ENCODE data around the gene DNAH17. TPM values are rescaled to one million over a fixed set of nuclear protein-coding genes. Genes with fewer than 3 reads are reported as not detected.

The DNAH17 gene
- total RNA-seq, 4 donors from 2014 or later, result 0.89 to 15.4 (median 3.8) TPM

DNA sequence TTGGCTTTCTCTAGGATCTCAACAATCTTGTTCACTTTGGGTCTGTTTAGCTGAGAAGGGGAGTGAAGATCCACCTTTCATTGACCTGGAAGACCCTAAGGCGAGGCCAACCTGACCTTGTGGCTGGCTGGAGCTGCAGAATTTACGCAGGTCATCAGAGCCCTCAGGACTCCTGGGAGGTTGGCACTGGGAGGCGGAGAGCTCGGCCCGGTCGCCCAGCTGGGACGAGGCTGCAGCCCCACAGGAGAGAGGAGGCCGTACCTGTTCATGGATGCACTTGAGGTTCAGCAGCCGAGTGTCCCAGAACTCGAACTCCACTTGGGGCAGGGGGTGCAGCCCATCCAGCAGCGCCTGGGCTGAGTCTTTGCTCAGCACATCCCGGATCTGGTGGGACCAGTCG is 5.9 kb downstream of the DNAH17 start:
- no peak for DNase-seq (ENCODE audit: low spot score in 2 of 2)
- intact Hi-C loops (cut with DNase I; ENCODE audit: low total_unique reads), result no loop called here
- TF ChIP-seq, protein P1, sequence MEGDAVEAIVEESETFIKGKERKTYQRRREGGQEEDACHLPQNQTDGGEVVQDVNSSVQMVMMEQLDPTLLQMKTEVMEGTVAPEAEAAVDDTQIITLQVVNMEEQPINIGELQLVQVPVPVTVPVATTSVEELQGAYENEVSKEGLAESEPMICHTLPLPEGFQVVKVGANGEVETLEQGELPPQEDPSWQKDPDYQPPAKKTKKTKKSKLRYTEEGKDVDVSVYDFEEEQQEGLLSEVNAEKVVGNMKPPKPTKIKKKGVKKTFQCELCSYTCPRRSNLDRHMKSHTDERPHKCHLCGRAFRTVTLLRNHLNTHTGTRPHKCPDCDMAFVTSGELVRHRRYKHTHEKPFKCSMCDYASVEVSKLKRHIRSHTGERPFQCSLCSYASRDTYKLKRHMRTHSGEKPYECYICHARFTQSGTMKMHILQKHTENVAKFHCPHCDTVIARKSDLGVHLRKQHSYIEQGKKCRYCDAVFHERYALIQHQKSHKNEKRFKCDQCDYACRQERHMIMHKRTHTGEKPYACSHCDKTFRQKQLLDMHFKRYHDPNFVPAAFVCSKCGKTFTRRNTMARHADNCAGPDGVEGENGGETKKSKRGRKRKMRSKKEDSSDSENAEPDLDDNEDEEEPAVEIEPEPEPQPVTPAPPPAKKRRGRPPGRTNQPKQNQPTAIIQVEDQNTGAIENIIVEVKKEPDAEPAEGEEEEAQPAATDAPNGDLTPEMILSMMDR (IDR thresholded peaks at IDR 0.05), result no peak
- TF ChIP-seq POLR2A (IDR thresholded peaks at IDR 0.05), result no peak
- 91 to 94% methylated on average over 10 to 13 of the region's 13 CpGs for WGBS, 2 donors
- H3K4me3 ChIP-seq (ENCODE audit: low read depth, poor library complexity, severe bottlenecking), result no peak overlapping the region

DNA sequence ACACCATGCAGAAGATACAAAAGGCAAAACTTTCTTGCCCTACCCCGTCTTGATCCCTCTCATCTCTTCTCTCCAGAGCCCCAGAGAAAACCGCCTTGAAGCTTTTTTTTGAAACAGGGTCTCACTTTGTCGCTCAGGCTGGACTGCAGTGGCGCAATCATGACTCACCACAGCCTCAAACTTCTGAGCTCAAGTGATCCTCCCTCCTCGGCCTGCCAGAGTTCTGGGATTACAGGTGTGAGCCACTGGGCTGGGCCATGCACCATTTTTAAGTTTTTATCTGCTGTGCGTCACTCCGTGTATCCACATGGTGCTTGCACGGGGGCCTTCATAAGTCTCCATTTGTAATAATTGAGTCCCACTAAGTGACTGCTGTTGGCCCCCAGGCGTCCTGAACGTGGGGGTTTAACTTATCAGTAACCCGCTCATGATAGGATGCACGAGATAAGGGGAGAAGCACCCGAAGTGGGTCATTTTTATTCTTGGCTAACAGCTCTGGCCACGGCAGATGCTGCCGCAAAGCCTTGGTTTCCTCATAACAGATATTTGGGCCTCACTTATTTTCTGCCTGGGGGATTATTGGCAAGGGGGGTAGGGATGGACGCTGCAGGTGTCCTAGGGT is 8.6 kb downstream of the DNAH17 start:
- 87% methylated on average over 16 of the region's 16 CpGs for WGBS, 2 donors
- DNase-seq (ENCODE audit: low spot score in 2 of 2), result no peak
- intact Hi-C loops (cut with DNase I; ENCODE audit: low total_unique reads), result no loop called here
- no peak for TF ChIP-seq POLR2A (IDR thresholded peaks at IDR 0.05)
- TF ChIP-seq, protein P1 (IDR thresholded peaks at IDR 0.05), result no peak
- no peak overlapping the region for H3K4me3 ChIP-seq (ENCODE audit: low read depth, poor library complexity, severe bottlenecking)

DNA sequence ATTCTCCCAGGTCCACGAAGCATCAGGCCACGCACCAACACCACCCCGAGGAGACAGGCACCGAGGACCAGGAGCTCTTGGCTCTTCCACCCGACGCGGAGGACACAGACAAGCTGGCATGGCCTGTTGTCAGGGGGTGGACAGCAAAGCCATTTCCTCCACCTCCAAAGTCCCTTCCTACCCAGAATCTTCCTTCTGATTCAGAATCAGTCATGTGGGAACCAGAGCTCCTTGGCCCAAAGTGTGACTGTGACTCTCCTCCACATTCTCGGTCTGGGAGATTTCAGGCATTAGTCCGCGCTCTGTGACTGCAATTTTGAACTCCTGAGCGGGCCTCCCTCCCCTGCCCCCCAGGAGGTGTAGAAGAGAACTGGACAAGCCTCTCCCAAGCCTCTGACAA is 9.2 kb downstream of the DNAH17 start:
- TF ChIP-seq POLR2A (IDR thresholded peaks at IDR 0.05), result no peak
- TF ChIP-seq, protein P1 (IDR thresholded peaks at IDR 0.05), result no peak
- intact Hi-C loops (cut with DNase I; ENCODE audit: low total_unique reads), result no loop called here
- no peak for DNase-seq (ENCODE audit: low spot score in 2 of 2)
- WGBS, 2 donors, result 85 to 95% methylated on average over 11 of the region's 11 CpGs
- no peak overlapping the region for H3K4me3 ChIP-seq (ENCODE audit: low read depth, poor library complexity, severe bottlenecking)

DNA sequence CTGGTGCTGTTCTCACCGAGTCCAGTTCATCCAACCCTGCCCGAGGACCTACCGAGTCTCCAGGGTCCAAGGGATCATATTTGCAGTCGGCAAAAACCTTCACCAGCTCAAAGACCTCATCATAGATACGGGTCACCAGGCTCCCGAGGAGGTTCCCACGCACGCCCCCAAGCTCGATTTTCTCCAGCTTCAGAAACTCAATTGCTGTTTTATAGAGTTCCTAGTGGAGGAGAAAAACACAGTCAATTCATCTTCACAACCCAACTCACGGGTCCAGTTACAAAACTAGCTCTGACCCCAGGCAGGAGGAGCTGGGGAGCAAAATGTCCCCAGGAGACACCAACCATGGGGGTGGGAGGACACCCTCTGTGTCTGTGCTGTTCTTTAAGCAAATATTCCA is 10.2 kb downstream of the DNAH17 start:
- no peak for TF ChIP-seq POLR2A (IDR thresholded peaks at IDR 0.05)
- TF ChIP-seq, protein P1 (IDR thresholded peaks at IDR 0.05), result no peak
- no peak overlapping the region for H3K4me3 ChIP-seq (ENCODE audit: low read depth, poor library complexity, severe bottlenecking)
- 87 to 88% methylated on average over 10 of the region's 10 CpGs for whole genome bisulfite sequencing, 2 donors
- intact Hi-C loops (cut with DNase I; ENCODE audit: low total_unique reads), result no loop called here
- no peak for DNase-seq (ENCODE audit: low spot score in 2 of 2)

DNA sequence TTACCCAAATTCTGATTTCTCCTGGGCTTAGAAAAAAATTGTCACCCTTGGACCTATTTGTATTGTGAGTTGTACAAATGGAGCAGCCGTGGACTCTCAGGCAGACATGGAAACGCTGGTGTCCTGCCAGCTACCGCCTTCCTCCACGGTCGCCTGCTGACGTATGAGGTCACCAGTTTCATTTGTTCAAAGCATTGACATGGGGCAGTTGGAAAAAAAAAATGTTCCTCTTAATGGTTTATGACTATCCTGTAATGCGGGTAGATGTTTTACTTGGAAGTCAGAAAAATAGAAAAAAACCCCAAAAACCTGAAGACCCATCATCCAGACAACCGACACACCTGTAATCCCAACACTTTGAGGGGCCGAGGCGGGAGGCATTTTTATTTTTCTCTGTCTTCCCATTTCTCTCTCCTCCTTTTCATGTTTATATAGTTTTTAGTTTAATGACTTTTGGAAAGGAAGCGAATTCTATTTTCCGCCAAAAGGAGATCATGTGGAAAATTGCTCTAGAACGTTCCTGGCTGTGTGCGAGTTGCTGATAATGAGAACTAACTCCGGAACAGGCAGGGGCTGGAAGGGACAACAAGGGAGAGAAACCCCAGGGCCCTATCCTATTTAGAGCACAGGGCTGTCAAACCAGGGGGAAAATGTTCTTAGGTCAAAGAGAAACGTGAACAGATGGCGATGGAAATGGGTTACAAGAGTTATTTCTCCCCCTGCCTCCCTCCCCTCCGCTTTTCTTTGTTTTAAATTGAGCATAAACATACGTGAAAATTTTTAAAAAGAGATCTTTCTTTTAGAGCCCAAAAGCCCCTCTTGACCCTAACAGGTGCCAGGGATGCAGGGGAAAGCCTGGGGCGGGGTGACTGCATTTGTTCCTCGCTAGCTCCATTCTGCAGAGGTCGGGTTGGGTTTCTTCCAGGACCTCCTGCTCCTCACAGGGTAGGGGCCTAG is 13.7 kb downstream of the DNAH17 start:
- WGBS, 2 donors, result 64 to 70% methylated on average over 22 of the region's 22 CpGs
- TF ChIP-seq, protein P1 (IDR thresholded peaks at IDR 0.05), result no peak
- H3K4me3 ChIP-seq (ENCODE audit: low read depth, poor library complexity, severe bottlenecking), result no peak overlapping the region
- intact Hi-C loops (cut with DNase I; ENCODE audit: low total_unique reads), result no loop called here
- DNase-seq (ENCODE audit: low spot score in 2 of 2), result no peak

All from lower leg skin (tissue), 4 donors.